Ishikawa (cell line): ENCODE data around the gene KRT38.

Experiments used
- CEBPB ChIP-seq: IDR thresholded peaks from 2 replicates; pipeline ENCODE4 v1.6.1; 2012
- CREB1 ChIP-seq: IDR thresholded peaks from 2 replicates; pipeline ENCODE4 v1.6.1; 2012; ENCODE audit warnings: low read depth
- EGR1 ChIP-seq: IDR thresholded peaks from 2 replicates; pipeline ENCODE4 v1.6.1; 2012
- EP300 ChIP-seq: IDR thresholded peaks from 2 replicates; pipeline ENCODE4 v1.6.1; 2012; ENCODE audit warnings: borderline replicate concordance
- FOXM1 ChIP-seq: IDR thresholded peaks from 2 replicates; pipeline ENCODE4 v1.6.1; 2012; ENCODE audit warnings: low read depth, borderline replicate concordance
- NFIC ChIP-seq: IDR thresholded peaks from 2 replicates; pipeline ENCODE4 v1.6.1; 2012
- RAD21 ChIP-seq: IDR thresholded peaks from 2 replicates; pipeline ENCODE4 v1.6.1; 2012; ENCODE audit warnings: low read depth
- TAF1 ChIP-seq: IDR thresholded peaks from 2 replicates; pipeline ENCODE4 v1.6.1; 2012; ENCODE audit warnings: low read depth, mild to moderate bottlenecking
- TCF12 ChIP-seq: IDR thresholded peaks from 2 replicates; pipeline ENCODE4 v1.6.1; 2012; ENCODE audit warnings: low read depth
- TEAD4 ChIP-seq: IDR thresholded peaks from 2 replicates; pipeline ENCODE4 v1.6.1; 2012
- USF1 ChIP-seq: IDR thresholded peaks from 2 replicates; pipeline ENCODE4 v1.6.1; 2012
- YY1 ChIP-seq: IDR thresholded peaks from 2 replicates; pipeline ENCODE4 v1.6.1; 2012; ENCODE audit warnings: low read depth
- ZBTB7A ChIP-seq: IDR thresholded peaks from 2 replicates; pipeline ENCODE4 v1.6.1; 2012; ENCODE audit warnings: low read depth
- TF ChIP-seq, protein P1 (sequence below): IDR thresholded peaks from 2 replicates; pipeline ENCODE4 v1.6.1; 2012
- TF ChIP-seq, protein P2 (sequence below): IDR thresholded peaks from 2 replicates; pipeline ENCODE4 v1.6.1; 2012; ENCODE audit warnings: low read depth, mild to moderate bottlenecking

KRT38 gene

GRCh38 chr17:41433586-41433985, 7.2 kb downstream of the KRT38 start:
- TF ChIP-seq USF1 (no peak), ZBTB7A (no peak), NFIC (no peak), FOXM1 (no peak), TAF1 (no peak), TCF12 (no peak), EGR1 (no peak), CEBPB (no peak), RAD21 (no peak), TEAD4 (no peak)
- TF ChIP-seq, protein P1, sequence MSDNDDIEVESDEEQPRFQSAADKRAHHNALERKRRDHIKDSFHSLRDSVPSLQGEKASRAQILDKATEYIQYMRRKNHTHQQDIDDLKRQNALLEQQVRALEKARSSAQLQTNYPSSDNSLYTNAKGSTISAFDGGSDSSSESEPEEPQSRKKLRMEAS, result no peak

DNA sequence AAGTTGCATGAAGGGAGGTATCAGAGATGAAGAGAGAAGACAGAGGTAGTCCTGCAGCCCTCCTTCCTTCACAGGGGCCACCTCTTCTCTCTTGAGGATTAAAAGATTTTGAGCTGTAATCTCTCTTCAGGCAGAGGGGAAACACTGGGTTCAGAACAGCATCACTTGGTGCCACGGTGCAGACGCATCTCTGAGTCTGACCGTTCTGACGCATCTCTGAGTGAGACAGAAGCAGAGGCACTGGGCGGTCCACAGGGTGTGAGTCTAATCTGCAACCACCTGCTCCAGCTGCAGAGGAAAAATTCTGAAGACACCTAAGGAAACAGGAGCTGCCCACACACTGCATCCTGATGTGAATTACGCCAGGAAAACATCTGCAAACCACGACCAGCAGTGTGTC, 11.1 kb downstream of the KRT38 start:
- no peak for TF ChIP-seq FOXM1
- no peak for TF ChIP-seq TAF1
- TF ChIP-seq EGR1, result no peak
- TF ChIP-seq TCF12, result no peak
- TF ChIP-seq, protein P2, sequence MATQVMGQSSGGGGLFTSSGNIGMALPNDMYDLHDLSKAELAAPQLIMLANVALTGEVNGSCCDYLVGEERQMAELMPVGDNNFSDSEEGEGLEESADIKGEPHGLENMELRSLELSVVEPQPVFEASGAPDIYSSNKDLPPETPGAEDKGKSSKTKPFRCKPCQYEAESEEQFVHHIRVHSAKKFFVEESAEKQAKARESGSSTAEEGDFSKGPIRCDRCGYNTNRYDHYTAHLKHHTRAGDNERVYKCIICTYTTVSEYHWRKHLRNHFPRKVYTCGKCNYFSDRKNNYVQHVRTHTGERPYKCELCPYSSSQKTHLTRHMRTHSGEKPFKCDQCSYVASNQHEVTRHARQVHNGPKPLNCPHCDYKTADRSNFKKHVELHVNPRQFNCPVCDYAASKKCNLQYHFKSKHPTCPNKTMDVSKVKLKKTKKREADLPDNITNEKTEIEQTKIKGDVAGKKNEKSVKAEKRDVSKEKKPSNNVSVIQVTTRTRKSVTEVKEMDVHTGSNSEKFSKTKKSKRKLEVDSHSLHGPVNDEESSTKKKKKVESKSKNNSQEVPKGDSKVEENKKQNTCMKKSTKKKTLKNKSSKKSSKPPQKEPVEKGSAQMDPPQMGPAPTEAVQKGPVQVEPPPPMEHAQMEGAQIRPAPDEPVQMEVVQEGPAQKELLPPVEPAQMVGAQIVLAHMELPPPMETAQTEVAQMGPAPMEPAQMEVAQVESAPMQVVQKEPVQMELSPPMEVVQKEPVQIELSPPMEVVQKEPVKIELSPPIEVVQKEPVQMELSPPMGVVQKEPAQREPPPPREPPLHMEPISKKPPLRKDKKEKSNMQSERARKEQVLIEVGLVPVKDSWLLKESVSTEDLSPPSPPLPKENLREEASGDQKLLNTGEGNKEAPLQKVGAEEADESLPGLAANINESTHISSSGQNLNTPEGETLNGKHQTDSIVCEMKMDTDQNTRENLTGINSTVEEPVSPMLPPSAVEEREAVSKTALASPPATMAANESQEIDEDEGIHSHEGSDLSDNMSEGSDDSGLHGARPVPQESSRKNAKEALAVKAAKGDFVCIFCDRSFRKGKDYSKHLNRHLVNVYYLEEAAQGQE, result no peak
- no peak for TF ChIP-seq EP300
- TF ChIP-seq NFIC, result no peak
- TF ChIP-seq ZBTB7A, result no peak
- TF ChIP-seq RAD21, result no peak
- TF ChIP-seq USF1, result no peak
- no peak for TF ChIP-seq CREB1
- no peak for TF ChIP-seq TEAD4

DNA sequence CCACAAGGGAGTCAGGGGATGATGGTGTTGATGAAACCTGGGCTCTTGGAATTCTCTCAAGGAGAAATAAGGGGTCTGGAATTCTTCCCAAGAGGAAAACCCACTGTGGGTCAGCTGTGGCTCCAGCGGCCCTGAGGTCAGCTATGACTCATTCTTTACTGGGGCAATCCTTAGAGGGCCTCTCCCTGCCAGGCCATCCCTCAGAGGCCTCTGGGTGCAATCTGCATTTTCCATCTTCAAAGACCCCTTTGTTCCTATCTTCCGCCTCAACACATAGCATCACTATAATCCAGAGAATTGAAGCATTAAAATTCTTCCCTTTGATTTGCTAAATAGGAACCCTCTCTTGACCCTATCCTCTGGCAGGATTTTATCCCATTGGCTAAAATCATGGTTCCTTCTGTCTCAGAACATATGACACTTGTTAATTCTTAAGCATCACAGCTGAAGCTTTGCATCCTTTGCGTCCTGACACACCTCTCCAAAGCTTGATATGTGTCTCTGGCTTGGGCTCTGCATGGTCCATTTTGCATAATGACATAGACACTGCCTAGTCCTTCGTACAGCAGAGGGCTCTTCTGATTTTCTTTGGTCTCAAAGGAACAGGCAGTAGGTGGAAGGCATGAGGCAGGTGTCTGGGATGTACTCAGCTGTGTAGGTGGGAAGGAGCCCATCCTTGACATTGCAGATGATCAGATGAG, 12.0 kb downstream of the KRT38 start:
- TF ChIP-seq EP300 (no peak), CREB1 (no peak), TAF1 (no peak), FOXM1 (no peak), EGR1 (no peak), ZBTB7A (no peak), CEBPB (no peak), NFIC (no peak), USF1 (no peak), TEAD4 (no peak), TCF12 (no peak), RAD21 (no peak)
- TF ChIP-seq, protein P2, result no peak
- TF ChIP-seq, protein P1, result no peak

DNA sequence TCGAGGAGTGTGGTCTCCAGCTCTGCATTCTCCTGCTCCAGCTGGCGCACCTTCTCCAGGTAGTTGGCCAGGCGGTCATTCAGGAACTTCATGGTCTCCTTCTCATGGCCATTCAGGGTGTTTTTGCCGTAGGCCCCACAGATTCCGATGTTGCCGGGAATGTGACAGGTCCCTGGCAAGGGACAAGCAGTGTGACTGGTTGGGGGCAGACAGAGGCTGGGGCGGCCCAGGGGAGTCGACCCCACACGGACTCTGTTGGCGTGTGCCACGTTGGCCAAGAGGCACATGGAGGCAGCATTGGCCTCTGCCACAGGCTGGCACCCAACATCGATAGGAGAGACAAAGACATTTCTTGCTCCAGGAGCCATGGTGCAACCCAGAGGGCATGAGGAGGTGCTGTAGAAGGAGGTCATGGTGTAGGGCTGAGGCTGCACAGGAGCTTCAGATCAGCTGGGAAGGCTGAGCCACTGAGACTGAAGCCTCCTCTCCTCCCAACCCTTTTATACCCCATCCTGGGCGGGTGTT, 16.6 kb downstream of the KRT38 start, which contains the start of gene KRT37:
Gene KRT37 (minus strand): TSS at position 475 of the 525 bp plus-strand sequence. CDS start 62 bp downstream, at position 413.
- TF ChIP-seq CEBPB (no peak), USF1 (no peak), TEAD4 (no peak), TCF12 (no peak), YY1 (no peak), EP300 (no peak), CREB1 (no peak), FOXM1 (no peak), NFIC (no peak), TAF1 (no peak), ZBTB7A (no peak), RAD21 (no peak)
- TF ChIP-seq, protein P1, result no peak
- TF ChIP-seq, protein P2, result no peak
